Smooth muscle cell of trachea (primary cell): ENCODE measurements around the gene FAM227A. TPM values are rescaled to one million over a fixed set of nuclear protein-coding genes. Genes with fewer than 3 reads are reported as not detected.

ENCODE experiments used
- total RNA-seq: library from RNA; depleted of rRNA; stranded (reverse); fragments of >200 nt; gene quantifications from 2 replicates; pipeline ENCODE4 v1.2.1, GENCODE V29; 2014

The FAM227A gene
- total RNA-seq: 1.2 and 2.0 TPM in 2 replicates

GRCh38 chr22:38656256-38657044 lies at the start of gene FAM227A, which contains the start of gene CBY1:
FAM227A (minus strand) TSS chr22:38656392; CDS start chr22:38650168, 6,224 bp downstream.
CBY1 (plus strand) TSS chr22:38656638; CDS start chr22:38668055, 11,417 bp downstream.

GRCh38 chr22:38705235-38706100 lies 49.3 kb upstream of the FAM227A start, which contains the start of gene GTPBP1:
GTPBP1 (plus strand) TSS chr22:38705944; CDS start chr22:38705956, 12 bp downstream.

GRCh38 chr22:38700789-38701628 lies 44.8 kb upstream of the FAM227A start, which contains the start of gene JOSD1:
JOSD1 (minus strand) TSS chr22:38700943; CDS start chr22:38699987, 956 bp downstream.

GRCh38 chr22:38681582-38682335 lies 25.6 kb upstream of the FAM227A start, which contains the start of gene TOMM22:
TOMM22 (plus strand) TSS chr22:38681957; CDS start chr22:38681979, 22 bp downstream.

GRCh38 chr22:38569972-38570778 lies 86.0 kb downstream of the FAM227A start, which contains the start of gene DMC1:
DMC1 (minus strand) TSS chr22:38570183; CDS start chr22:38568256, 1,927 bp downstream.

Other genes starting within 250 kb of the FAM227A start
- not detected in 2 replicates for gene KCNJ4, start 201.2 kb downstream of the FAM227A start, total RNA-seq
- gene KDELR3, start 188.3 kb downstream of the FAM227A start, total RNA-seq: 135 and 173 TPM in 2 replicates
- 415 and 944 TPM in 2 replicates for gene DDX17, start 150.1 kb downstream of the FAM227A start, total RNA-seq
- gene DMC1, start 86.2 kb downstream of the FAM227A start, total RNA-seq: 2.8 and 15.3 TPM in 2 replicates
- 14.3 and 14.7 TPM in 2 replicates for gene CBY1, start 246 bp upstream of the FAM227A start, total RNA-seq
- gene TOMM22, start 25.6 kb upstream of the FAM227A start, total RNA-seq: 50.3 and 75.8 TPM in 2 replicates
- 53.2 and 57.6 TPM in 2 replicates for gene JOSD1, start 44.6 kb upstream of the FAM227A start, total RNA-seq
- gene GTPBP1, start 49.6 kb upstream of the FAM227A start, total RNA-seq: 26.0 and 31.1 TPM in 2 replicates
- 76.7 and 126 TPM in 2 replicates for gene SUN2, start 99.6 kb upstream of the FAM227A start, total RNA-seq
- gene DNAL4, start 137.8 kb upstream of the FAM227A start, total RNA-seq: 15.9 and 19.4 TPM in 2 replicates
- gene NPTXR, start 187.6 kb upstream of the FAM227A start, total RNA-seq: 0.29 and 2.8 TPM in 2 replicates
- 51.5 and 92.3 TPM in 2 replicates for gene CBX6, start 215.8 kb upstream of the FAM227A start, total RNA-seq